ENCODE measurements around the gene C12orf57. TPM values are rescaled to one million over a fixed set of nuclear protein-coding genes. Genes with fewer than 3 reads are reported as not detected.

C12orf57 gene
- total and polyA plus RNA-seq, 9 of the 15 experiments (the other 6 are each of a cell fraction or from before 2014, with no cell fraction given): 26.7 to 191 (median 107) TPM

DNA sequence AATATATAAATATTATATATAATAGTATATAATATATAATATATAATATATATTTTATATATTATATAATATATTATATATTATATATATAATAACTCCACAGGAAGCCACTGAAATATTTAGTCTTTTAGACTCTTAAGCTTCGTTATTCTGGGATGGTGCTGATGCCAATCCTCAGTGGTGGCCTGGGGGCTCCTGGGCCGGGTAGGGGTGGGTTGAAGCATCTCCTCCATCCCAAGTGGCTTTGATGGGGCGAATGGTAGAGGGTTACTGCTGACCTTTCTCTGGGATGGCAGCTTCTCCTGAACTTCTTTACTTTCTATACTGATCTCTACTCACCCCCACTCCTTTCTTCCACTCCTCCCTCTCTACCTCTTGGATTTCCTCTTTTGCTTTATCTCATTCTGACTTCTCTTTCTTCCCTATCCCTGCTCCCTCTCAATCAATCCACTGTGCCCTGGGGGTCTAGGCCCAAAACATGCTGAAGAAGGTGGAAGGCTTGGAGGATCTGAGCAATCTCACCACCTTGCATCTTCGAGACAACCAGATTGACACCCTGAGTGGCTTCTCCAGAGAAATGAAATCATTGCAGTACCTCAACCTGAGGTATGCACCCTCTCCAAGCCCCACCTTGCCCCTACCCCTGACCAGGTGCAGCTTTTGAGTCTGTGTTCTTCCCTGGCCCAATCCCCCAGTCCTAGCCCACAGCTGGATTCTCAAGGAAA lies 34.2 kb upstream of the C12orf57 start:
- WGBS (ENCODE audit: insufficient coverage, low coverage, missing lambda C conversion rate): 53% methylated on average over 4 of the region's 4 CpGs
- ChIA-PET CTCF (ENCODE audit: low intra/inter-chr PET ratio) (no interaction called here), POLR2A (interaction anchor here (0.6 to 0.8 kb wide), 4 partner anchors 10 to 220 kb away, joined by 3 read pairs; partner anchors contain the start of genes C12orf57, RNU7-1 and TPI1)
- no peak for ATAC-seq
- peaks cover 4 to 27% of the 10 kb centered on the region in 2 experiments; a peak in 4 of 5 replicates for H3K4me1 ChIP-seq (replicated peaks in 1 of 2; ENCODE audit: control insufficient read depth in 2 of 2, insufficient read depth in 2 of 2, low read length in 2 of 2)
- no peaks in the 10 kb centered on the region for H3K27me3 ChIP-seq (ENCODE audit: control insufficient read depth in 2 of 2, insufficient read depth in 2 of 2, low read length in 2 of 2)
- H4K20me1 ChIP-seq (replicated peaks; ENCODE audit: control insufficient read depth, insufficient read depth, low read length): no peaks in the 10 kb centered on the region
- BruUV-seq (replicated peaks): no TSS peak
- H3K9ac ChIP-seq (ENCODE audit: insufficient read depth in 1 of 2, low read depth in 2 of 2, low read length in 2 of 2): no peak overlapping the region
- H3K4me3 ChIP-seq: no peak overlapping the region
- FAIRE-seq: no peak
- H3K4me2 ChIP-seq (ENCODE audit: insufficient read depth, low read length): no peak overlapping the region
- no peaks in the 10 kb centered on the region for H3K36me3 ChIP-seq (ENCODE audit: control insufficient read depth, insufficient read depth, low read length)
- no peaks in the 10 kb centered on the region for H3K9me1 ChIP-seq (ENCODE audit: control insufficient read depth, insufficient read depth, low read length)
- no peak overlapping the region for H2AFZ ChIP-seq (ENCODE audit: low read depth, low read length)
- TF ChIP-seq TAF15 (IDR thresholded peaks at IDR 0.05; ENCODE audit: low read depth, low read length) (no peak), RBM17 (IDR thresholded peaks at IDR 0.05; ENCODE audit: borderline replicate concordance, low read depth, low read length) (no peak)
- TF ChIP-seq, protein P1, sequence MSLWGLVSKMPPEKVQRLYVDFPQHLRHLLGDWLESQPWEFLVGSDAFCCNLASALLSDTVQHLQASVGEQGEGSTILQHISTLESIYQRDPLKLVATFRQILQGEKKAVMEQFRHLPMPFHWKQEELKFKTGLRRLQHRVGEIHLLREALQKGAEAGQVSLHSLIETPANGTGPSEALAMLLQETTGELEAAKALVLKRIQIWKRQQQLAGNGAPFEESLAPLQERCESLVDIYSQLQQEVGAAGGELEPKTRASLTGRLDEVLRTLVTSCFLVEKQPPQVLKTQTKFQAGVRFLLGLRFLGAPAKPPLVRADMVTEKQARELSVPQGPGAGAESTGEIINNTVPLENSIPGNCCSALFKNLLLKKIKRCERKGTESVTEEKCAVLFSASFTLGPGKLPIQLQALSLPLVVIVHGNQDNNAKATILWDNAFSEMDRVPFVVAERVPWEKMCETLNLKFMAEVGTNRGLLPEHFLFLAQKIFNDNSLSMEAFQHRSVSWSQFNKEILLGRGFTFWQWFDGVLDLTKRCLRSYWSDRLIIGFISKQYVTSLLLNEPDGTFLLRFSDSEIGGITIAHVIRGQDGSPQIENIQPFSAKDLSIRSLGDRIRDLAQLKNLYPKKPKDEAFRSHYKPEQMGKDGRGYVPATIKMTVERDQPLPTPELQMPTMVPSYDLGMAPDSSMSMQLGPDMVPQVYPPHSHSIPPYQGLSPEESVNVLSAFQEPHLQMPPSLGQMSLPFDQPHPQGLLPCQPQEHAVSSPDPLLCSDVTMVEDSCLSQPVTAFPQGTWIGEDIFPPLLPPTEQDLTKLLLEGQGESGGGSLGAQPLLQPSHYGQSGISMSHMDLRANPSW (CRISPR knock-in tag; IDR thresholded peaks at IDR 0.05): no peak
- TF ChIP-seq, protein P2, sequence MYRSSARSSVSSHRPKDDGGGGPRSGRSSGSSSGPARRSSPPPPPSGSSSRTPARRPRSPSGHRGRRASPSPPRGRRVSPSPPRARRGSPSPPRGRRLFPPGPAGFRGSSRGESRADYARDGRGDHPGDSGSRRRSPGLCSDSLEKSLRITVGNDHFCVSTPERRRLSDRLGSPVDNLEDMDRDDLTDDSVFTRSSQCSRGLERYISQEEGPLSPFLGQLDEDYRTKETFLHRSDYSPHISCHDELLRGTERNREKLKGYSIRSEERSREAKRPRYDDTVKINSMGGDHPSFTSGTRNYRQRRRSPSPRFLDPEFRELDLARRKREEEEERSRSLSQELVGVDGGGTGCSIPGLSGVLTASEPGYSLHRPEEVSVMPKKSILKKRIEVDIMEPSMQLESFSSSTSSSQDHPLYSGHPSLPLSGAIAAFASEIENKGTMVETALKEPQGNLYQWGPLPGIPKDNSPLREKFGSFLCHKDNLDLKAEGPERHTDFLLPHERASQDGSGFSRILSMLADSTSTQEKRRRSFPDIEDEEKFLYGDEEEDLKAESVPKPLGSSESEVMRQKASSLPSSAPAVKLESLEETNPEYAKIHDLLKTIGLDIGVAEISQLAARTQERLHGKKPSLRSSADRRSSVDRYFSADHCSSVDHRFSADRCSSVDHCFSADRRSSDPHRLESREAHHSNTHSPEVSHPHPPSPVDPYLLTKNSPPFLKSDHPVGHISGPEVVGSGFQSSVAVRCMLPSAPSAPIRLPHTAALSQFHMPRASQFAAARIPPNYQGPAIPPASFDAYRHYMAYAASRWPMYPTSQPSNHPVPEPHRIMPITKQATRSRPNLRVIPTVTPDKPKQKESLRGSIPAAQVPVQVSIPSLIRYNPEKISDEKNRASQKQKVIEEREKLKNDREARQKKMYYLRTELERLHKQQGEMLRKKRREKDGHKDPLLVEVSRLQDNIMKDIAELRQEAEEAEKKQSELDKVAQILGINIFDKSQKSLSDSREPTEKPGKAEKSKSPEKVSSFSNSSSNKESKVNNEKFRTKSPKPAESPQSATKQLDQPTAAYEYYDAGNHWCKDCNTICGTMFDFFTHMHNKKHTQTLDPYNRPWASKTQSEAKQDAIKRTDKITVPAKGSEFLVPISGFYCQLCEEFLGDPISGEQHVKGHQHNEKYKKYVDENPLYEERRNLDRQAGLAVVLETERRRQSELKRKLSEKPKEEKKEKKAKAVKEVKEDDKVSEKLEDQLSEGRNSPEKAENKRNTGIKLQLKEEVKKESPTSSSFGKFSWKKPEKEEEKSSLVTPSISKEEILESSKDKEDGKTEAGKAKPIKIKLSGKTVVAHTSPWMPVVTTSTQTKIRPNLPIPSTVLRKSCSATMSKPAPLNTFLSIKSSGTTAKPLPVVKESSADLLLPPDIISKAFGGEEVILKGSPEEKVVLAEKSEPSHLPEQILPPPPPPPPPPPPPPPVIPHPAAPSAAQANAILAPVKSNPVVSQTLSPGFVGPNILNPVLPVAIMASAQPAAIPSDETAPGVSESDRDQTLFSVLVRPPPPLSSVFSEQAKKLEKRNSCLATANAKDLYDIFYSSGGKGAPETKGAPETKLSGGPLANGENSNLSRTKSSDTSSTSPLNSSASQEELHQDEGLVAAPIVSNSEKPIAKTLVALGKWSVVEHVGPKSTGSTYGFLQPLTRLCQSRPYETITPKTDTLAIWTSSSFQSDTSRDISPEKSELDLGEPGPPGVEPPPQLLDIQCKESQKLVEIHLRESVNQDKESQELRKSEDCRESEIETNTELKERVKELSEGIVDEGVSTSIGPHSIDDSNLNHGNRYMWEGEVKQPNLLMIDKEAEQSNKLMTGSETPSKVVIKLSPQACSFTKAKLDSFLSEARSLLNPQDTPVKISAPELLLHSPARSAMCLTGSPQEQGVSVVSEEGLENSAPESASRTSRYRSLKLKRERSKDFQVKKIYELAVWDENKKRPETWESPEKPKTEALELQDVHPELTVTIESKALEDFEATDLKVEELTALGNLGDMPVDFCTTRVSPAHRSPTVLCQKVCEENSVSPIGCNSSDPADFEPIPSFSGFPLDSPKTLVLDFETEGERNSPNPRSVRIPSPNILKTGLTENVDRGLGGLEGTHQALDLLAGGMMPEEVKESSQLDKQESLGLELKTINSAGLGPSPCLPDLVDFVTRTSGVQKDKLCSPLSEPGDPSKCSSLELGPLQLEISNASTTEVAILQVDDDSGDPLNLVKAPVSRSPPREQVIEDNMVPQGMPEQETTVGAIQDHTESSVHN (IDR thresholded peaks at IDR 0.05; ENCODE audit: borderline replicate concordance in 1 of 2, low read depth in 1 of 2): no peak
- TF ChIP-seq, protein P3, sequence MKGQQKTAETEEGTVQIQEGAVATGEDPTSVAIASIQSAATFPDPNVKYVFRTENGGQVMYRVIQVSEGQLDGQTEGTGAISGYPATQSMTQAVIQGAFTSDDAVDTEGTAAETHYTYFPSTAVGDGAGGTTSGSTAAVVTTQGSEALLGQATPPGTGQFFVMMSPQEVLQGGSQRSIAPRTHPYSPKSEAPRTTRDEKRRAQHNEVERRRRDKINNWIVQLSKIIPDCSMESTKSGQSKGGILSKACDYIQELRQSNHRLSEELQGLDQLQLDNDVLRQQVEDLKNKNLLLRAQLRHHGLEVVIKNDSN (CRISPR knock-in tag; IDR thresholded peaks at IDR 0.05): no peak
- TF ChIP-seq, protein P4, sequence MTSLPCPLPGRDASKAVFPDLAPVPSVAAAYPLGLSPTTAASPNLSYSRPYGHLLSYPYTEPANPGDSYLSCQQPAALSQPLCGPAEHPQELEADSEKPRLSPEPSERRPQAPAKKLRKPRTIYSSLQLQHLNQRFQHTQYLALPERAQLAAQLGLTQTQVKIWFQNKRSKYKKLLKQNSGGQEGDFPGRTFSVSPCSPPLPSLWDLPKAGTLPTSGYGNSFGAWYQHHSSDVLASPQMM (CRISPR knock-in tag; IDR thresholded peaks at IDR 0.05): no peak
- in situ Hi-C loops (cut with MboI): no loop called here
- no peaks in the 10 kb centered on the region for H3K79me2 ChIP-seq (ENCODE audit: control insufficient read depth, insufficient read depth, low read length)
- no peak overlapping the region for H3K27ac ChIP-seq (ENCODE audit: extremely low read depth, low read depth, low read length)
- intact Hi-C loops (cut with micrococcal nuclease): no loop called here
- no peak for DNase-seq (ENCODE audit: extremely low read depth in 1 of 4, low spot score in 3 of 4)
- H3K9me3 ChIP-seq (replicated peaks; ENCODE audit: control insufficient read depth, insufficient read depth, low read depth, low read length): no peaks in the 10 kb centered on the region
